Inferior parietal cortex (tissue), 1 donor: ENCODE data around the gene NRG3.
"Not testable (repeated sequence)": the region's sequence is repeated elsewhere in the genome, so short reads cannot be mapped to it uniquely, and the experiment has no call there.

ENCODE experiments used
- DNase-seq: peaks from one replicate; pipeline ENCODE4 v3.0.0-alpha.2; 2016; ENCODE audit errors: extremely low spot score

NRG3 gene

DNA sequence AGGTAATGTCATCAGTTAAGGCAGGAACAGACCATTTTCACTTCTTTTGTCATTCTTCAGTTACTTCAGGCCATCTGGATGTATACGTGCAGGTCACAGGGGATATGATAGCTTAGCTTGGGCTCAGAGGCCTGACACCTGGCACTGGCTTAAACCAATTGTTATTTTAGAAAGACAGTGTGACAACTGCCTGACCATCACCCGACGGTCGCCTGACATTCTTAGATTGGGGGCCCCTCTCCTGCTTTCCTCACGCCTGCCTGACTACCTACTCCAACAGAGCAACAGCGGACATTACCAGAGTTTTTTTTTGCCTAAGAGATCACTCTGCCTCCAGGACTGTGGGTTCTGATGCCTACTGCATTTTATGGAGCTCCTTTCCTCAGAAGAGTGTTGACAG lies 803.5 kb downstream of the NRG3 start:
- not testable (repeated sequence) for DNase-seq

DNA sequence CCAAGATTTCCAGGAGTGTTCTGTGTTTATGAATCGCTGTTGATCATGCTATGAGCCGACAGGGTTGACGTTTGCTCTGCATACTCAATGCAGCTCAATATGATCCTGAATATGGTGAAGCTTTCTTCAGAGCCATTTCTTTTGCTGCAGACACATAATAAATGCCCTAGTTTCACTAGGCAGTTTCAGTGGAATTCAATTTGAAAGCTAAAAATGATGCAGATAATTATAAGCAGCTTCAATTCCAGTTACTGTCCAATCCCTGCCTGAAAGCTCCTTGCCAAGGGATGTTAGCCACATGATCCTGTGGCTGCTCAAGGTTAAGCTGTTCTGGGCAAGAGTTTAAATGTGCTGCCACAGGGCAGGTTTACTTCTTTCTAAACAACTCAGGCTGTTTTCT lies 805.6 kb downstream of the NRG3 start:
- no peak for DNase-seq

DNA sequence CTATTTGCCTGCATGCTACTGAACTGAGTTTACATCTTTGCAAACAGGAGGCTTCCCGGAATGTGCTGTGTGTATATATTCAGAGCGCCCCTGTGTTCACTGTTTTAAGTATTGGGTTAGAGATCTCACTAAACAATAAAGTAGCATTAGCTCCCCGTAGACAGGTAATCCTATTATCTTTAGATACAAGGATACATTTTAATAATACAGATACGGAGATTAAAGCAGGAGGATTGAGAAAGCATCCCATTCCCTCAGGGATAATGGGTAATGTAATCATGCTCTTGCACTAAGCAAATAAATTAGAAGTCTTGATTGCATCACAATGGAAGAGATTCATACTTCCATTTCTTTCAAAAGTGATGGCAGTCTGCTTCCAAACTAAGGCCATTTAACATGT lies 809.0 kb downstream of the NRG3 start:
- DNase-seq, result no peak

DNA sequence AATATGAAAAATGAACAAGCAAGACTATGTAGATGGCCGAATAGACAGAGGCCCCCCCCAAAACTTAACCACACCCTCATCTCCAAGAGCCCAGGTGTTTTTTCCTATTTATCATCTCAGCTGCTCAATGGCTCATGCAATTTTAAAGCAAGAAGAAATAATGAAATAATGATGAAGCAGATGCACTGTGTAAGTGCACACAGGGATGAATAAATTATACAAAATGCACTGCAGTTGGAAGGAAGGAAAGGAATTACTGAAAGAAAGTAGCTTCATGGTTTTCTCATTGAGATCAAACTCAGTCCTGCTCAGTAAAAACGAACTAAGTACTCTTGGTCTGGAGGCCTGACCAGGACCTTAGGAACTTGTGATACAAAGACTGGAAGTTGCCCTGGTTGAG lies 810.1 kb downstream of the NRG3 start:
- DNase-seq, result no peak

DNA sequence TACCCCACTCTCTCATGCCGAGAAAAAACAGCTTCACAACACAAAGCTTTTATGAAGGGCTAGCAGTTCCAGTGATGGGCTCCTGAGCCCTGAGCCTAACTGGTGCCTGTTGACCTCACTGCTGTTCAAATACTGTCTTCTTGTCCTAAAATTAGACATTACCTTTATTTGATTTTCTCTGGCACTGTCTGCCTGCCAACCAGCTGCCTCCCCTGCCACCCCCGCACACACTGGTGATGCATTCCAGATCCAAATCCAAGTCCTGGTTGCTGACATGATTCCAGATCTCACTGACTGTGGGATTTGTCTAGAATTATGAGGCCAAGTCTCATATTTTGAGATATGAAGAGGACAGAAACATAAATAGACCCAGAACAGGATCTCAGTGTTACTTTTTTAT lies 816.2 kb downstream of the NRG3 start:
- peak; percentile 47 for DNase-seq

DNA sequence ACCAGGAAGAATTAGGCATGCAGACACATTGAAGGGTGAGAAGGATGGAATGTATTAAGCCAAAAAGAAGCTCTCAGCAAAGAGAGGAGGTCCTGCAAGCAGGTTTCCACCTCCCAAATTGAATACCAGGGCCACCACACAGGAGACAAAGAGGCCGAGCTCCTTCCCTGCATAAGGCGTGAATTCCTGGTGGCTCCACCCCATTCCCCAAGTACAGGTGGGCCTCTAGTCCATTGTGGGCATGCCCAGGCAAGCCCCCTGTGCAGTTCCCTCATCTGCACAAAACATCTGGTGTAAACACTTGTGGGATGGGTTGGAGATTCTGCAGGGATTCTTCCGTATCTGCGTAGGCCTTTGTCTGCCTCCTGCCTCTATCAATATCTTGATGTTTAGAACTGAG lies 817.5 kb downstream of the NRG3 start:
- no peak for DNase-seq

DNA sequence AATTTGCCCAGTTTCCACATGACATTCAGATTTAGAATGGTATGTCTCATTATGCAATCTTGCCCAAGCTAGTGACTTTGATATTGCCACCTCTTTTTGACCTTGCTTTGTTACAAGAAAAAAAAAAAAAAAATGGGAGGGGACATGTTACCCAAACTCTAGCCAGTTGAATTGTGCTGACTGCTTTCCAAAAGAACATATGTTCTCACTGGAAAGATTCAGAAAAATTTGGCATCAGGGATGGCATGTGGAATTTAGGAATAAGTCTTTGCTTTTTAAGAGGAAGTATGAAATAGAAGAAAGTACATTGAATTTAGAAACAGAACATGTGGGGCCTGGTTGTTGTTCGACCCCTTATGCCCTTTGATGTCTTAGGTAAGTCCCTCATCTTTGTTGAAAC lies 846.8 kb downstream of the NRG3 start:
- DNase-seq, result no peak

DNA sequence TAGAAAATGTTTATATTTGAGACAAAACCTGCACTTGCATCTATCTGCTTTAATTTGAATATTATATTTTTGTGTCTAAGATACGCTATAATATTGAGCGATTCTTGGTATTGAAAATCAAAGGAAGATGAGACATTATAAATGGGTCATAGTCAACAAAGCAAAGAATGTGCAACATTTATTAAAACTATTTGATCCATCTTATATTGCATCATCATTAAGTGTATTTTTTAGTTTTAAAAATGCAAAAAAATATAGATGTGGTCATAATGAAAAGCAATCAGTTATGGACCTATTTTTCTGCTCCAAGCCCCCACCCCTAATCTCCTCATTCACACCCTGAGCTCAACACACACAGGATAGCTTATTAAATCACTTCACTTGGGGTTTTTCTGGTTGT lies 847.3 kb downstream of the NRG3 start:
- DNase-seq, result no peak

DNA sequence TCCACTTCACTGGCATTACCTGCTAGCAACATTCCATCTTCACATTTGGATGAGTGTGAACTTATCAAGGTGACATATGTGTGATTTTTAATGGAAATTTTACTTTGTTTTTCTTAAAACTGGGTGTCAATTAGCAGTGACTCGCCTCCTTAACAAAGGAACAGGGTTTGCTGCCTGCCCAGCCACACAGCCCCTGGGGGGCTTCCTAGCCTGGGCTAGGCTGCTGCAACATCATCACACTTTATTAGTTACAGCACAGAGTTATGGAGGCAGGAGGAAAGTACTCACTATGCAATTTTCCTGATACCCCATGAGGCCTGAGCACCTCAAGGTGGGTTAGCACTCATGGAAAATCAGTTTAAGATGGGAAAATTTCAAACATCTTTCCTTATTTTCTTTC lies 861.3 kb downstream of the NRG3 start:
- no peak for DNase-seq

DNA sequence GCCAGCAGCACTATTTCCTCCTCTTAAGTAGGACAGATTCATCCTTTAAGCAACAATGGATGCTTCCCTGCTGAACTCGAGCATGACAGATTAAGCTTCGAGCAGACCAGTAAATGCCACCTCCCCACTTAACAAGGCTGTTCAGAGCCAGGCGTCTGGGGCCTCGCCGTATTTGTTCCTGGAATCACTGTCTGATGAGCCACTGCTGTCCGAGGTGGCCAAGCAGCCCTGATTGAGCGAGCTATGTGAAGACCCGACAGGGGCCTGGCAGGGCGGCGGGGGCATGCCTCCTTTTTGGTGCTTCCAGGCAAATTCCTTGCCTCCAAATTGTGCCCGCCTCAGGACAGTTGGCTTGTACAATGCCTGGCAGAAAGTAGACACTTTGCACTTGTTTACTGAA lies 862.6 kb downstream of the NRG3 start:
- no peak for DNase-seq

DNA sequence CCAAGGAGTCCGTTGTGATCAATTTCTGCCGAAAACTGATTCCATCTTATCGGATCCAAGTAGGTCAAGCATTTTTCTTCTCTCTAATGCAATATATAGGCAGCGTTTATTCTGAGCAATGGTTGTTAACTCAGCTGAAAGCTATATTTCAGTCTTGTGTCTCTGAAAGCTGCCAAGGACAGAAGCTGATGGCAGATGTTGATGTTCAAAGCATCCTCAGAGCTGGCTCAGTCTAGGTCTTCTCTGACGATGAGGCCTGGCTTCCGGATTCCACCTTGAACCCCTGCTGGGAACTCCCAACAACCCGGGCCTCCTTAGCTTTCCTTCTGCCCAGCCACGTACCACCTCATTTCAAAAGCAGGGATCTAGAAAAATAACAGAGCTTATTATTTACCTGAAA lies 863.6 kb downstream of the NRG3 start:
- peak; percentile 43 for DNase-seq

DNA sequence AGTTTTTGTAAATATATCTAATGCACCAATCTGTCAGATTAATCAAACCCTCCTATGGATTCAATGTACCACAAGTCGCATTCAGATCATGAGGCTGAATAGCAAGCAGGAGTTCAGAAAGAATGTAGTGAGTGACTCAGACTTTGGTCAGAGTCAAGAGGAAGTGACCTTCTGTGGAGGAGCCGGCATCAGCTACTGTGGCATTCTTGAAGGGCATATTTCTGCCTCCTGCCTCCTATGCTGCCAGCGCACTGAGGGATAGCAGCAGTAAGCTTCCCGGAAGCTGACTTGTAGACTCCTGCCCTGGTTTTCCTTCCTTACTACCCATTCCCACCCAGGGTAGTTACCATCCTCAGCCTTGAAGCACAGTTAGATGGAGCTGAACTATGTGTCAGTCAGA lies 867.5 kb downstream of the NRG3 start:
- no peak for DNase-seq

DNA sequence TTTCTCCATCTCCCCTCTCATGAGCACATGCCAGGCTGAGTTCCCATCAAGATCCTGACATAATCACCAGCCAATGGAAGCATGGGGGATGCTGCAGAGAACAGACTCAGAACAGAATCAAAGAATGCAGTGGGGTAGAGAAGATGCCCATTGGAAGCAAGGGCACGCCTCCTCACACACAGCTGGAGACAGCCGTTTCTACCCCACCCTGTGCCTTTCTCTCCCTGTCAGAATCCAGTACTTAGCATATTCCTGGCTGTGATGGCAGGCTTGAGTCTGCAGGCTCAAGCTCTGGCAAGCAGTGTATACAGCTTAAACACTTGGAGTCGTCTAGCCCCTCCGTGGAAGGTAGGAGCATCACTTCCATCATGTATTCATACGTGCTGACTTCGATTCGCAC lies 867.9 kb downstream of the NRG3 start:
- DNase-seq, result no peak

DNA sequence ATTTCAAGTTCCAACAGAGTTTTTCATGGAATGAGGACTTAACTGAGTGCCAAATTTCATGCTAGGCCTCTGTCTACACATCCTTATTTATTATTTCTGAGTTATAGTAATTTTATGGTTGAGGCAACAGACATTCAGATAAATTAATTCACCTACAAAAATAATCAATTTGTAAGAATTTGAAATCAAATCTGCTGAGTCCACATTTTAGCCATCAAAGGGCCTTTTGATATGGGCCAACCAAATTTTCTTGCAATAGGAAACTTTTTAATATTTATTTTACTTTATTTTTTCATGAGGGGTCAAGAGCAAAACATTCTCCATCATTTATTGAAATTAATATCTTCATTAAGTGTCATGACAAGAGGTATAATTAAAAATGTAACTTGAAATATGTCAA lies 875.5 kb downstream of the NRG3 start:
- DNase-seq, result no peak

DNA sequence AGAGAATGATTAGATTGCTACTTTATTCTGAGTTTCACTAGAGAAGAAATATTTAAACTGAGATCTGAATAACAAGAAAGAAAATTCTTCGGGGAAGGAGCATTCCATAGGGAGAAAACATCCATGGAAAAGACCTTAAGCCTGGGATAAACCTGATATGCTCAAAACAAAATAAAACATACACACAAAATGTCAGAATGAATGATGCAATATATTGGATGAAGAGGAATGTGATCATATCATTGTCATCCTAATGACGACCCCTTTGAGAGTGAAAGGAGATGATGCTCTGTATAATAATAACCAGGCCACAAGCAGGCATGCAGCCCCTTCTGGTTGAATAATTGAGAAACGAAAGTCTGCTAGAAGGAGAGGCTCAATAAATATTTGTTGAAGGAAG lies 882.4 kb downstream of the NRG3 start:
- DNase-seq, result no peak

DNA sequence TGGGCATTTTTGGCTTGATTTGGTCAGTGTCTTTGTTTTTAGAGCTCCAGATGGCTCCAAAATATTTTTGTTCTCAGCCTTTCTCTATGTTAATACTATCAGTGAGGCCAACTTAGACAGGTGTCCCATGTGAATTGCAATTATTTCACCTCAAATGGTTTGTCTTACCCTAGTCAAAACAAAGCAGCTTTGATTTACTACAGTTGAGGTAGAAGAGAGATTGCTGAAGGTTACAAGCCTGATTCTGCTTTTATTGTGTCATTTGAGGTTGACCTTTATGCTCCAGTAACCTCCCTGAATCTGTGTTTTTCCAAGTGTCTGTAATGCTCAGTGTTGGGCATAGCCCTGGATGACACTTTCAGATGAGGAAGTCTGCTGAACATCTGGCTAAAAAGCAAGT lies 882.9 kb downstream of the NRG3 start:
- no peak for DNase-seq

DNA sequence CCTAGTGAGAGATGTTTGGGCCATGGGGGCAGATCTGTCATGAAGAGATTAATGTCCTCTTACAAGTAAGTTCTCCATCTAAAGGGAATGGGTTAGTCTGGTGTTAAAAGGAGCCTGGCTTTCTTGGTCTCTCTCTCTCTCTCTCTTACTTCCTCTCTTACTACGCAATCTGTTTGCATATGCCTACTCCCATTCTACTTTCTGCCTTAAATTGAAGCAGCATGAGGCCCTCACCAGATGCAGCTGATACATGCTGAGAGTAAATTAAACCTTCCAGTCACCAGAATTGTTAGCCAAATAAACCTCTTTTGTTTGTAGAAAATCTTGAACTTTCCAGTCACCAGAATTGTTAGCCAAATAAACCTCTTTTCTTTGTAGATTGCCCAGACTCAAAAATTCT lies 884.1 kb downstream of the NRG3 start:
- no peak for DNase-seq

DNA sequence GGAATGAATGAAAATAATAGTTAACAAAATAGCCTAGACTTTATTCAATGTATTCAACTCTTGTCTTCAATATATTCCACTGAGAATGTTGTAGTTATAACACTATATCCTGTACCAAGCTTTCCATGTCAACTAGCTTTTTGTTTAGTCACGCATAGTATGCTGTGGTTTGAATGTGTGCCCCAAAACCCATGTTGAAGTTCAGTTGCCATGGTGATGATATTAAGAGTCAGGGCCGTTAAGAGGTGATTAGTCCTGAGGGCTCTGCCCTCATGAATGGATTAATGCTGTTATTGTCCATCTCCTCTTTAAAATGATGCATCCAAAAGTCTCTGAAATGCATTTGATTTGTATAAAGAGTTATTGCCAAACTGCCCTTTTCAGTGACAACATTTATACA lies 887.6 kb downstream of the NRG3 start:
- DNase-seq, result no peak

DNA sequence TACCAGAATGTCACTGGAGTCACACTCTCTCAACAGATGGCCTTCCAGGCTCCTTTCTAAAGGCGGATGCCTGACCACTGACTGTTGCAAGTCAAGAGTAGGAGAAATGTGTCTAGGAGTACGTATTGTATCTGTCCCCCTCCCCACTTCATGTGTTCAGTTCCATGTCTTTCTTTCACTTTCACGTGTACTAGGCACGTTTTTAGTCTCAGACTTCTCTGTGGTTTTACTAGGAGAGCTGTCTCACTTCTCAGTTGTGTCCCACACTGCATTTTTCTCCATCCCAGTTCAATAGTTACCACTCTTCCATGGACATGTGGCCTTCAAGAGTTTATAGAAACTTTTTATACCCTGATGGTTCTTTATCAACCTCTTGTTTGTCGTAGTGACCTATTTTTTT lies 893.0 kb downstream of the NRG3 start:
- DNase-seq, result no peak

DNA sequence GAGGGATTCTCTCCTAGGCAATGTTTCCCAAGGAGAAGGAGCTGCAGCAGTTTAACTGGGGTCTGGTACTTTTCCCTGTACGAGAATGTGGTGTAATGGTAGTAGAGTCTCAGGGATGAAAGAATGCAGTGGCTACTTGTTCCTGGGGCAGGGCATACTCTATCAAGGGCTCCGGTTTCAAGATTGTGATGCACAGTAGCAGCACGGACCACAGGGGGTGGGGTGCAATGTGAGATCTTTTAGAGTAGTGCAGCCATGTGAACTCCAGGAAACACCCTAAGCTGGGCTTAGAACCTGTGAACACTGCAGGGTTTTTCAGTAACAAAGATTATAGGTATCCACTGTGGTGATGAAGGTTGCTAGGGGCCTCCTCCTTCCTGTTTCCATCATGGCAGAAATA lies 903.9 kb downstream of the NRG3 start:
- DNase-seq, result no peak

DNA sequence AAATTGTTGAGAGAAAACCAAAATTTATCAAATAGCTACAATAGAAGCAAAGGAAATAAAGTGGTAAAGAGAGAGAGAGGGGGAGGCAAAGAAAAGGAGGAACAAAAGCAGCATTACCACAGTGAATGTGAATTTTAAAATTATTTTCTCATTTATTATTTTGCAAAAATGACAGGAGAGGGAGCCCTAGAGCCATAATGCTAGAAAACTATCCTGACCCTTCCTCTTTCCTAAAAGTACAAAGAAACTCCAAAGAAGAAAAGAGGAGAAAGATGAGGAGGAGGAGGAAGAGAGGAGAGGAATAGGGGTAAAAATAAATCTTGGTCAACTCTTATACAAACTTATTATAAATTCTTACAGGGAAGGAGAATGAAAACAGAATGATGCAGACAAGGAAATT lies 921.5 kb downstream of the NRG3 start:
- peak; percentile 27 for DNase-seq

DNA sequence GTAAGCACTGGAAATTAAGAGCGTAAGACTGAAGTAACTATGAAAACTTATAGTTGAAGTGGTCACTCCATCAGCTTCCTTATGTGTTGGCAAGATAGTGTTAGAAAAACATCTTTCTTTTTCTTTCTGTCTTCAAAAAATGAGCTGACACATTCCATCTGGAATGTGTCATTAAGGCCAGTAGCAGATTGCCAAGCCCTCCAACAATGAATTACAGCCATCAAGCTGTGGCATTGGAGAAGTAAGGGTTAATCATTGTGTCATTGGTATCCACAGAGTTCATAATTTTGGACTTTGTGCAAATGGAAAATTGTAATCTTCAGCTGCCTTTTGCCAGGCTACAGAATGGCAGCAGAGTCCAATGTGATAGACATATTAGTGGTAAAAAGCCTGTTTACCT lies 926.3 kb downstream of the NRG3 start:
- no peak for DNase-seq

DNA sequence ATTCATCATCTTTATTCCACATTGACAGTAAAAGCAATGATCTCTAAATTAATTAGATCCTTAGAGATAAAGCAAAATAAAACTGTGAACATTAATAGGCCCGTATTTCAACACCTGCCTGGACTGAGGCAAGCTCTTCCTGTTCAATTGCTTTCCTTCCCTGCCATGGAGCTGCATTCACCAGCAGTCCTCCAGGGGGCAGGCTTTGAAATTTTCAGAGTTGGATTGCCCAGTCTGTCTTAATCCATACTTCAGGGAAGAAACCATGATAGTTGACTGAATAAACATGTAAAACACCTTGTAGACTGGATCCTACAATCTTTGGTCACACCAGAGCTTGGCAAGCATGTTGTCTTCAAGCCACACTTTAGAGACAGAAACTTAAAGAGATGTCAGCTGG lies 936.6 kb downstream of the NRG3 start:
- no peak for DNase-seq

DNA sequence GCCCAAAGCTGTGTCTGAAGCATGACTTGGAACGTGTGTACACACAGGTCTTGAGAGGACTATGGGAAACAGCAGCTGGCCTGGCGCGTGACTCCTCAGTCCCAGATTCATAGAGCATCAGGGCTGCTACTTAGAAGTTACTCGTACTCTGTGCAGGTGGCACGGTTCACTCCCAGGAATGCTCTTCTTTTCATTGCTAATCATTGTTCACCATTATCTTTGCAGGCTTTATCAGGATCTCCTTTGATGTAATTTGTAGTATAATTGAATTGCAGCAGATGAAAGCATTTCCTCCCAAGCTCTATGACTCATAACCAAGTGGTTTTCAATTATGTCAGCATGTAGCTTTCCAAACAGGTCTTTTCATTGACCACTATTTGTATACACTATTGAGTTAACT lies 938.9 kb downstream of the NRG3 start:
- DNase-seq, result no peak

DNA sequence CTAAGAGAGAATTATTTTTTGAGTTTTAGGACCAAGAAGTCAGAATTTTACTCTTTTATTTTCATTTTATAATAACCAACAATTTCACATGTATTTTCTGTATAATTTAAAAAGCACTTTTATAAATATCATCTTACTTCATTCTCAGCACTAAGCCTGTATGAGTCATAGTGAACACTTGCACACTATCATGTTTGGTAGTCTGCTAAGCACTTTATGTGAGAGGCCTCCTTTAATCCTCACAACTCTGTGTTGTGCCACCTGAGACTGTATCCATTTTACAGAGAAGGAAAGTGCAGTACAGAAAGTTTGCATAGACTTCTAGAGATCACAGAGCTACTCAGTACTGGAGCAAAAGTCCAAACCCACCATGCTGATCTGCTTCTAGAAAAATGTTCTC lies 939.6 kb downstream of the NRG3 start:
- DNase-seq, result no peak
